HG03064 (cell line): Measurements from ENCODE around the gene ST8SIA1.

Source experiments
- ATAC-seq: cut with Tn5 transposase; IDR thresholded peaks from one replicate; pipeline ENCODE4 v1.9.1; 2021; ENCODE audit warnings: low read depth; ENCODE audit not compliant: unreplicated experiment

The ST8SIA1 gene

GRCh38 chr12:22284871-22285270, 49.6 kb downstream of the ST8SIA1 start:
- no peak for ATAC-seq

GRCh38 chr12:22283508-22283907, 51.0 kb downstream of the ST8SIA1 start:
- no peak for ATAC-seq

- ATAC-seq = no peak
Measured at GRCh38 chr12:22283006-22283506, 51.5 kb downstream of the ST8SIA1 start.

- ATAC-seq = no peak
Measured at GRCh38 chr12:22282283-22282682, 52.2 kb downstream of the ST8SIA1 start.

- ATAC-seq = no peak
Measured at GRCh38 chr12:22276867-22277266, 57.6 kb downstream of the ST8SIA1 start.

GRCh38 chr12:22276313-22276712, 58.2 kb downstream of the ST8SIA1 start:
- ATAC-seq = no peak

- ATAC-seq = no peak
Measured at GRCh38 chr12:22275843-22276242, 58.7 kb downstream of the ST8SIA1 start.

- ATAC-seq = no peak
Measured at GRCh38 chr12:22272335-22273151, 62.0 kb downstream of the ST8SIA1 start.

- ATAC-seq = no peak
Measured at GRCh38 chr12:22271023-22271422, 63.5 kb downstream of the ST8SIA1 start.

- no peak for ATAC-seq
Measured at GRCh38 chr12:22268973-22269372, 65.5 kb downstream of the ST8SIA1 start.

GRCh38 chr12:22268406-22268805, 66.1 kb downstream of the ST8SIA1 start:
- no peak for ATAC-seq

GRCh38 chr12:22266101-22266500, 68.4 kb downstream of the ST8SIA1 start:
- ATAC-seq = no peak

- ATAC-seq = no peak
Measured at GRCh38 chr12:22264380-22264779, 70.1 kb downstream of the ST8SIA1 start.

- no peak for ATAC-seq
Measured at GRCh38 chr12:22262309-22262708, 72.2 kb downstream of the ST8SIA1 start.

GRCh38 chr12:22257100-22257499, 77.4 kb downstream of the ST8SIA1 start:
- ATAC-seq = no peak

- no peak for ATAC-seq
Measured at GRCh38 chr12:22256605-22257004, 77.9 kb downstream of the ST8SIA1 start.

GRCh38 chr12:22256041-22256441, 78.5 kb downstream of the ST8SIA1 start:
- no peak for ATAC-seq

- ATAC-seq = no peak
Measured at GRCh38 chr12:22255097-22255496, 79.4 kb downstream of the ST8SIA1 start.

- ATAC-seq = no peak
Measured at GRCh38 chr12:22254478-22254877, 80.0 kb downstream of the ST8SIA1 start.

- no peak for ATAC-seq
Measured at GRCh38 chr12:22252057-22252456, 82.5 kb downstream of the ST8SIA1 start.

- ATAC-seq = no peak
Measured at GRCh38 chr12:22250762-22251161, 83.7 kb downstream of the ST8SIA1 start.

- ATAC-seq = no peak
Measured at GRCh38 chr12:22248571-22249115, 85.9 kb downstream of the ST8SIA1 start.
